ENCODE measurements around the gene ETV6. TPM values are rescaled to one million over a fixed set of nuclear protein-coding genes. Genes with fewer than 3 reads are reported as not detected.

The ETV6 gene
- total RNA-seq, 1 donor from 2014 or later = 31.4 TPM

DNA sequence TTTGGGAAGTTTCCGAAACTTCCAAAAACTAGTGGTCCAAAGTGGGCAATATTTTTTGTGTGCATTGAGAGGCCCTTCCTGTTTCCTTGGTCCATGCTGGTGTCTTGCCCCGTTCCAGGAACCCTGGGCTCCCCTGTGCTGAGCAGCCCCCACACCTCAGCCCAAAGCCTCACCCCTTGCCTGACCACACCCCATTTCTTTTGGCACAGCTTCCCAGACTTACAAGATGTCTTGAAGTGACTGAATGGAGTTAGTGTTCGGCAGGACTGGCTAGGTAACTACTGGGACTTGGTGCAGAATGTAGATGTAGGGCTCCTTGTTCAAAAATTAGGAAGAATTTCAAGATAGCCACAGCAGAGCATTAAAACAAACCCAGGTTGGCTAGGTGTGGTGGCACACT lies 68.6 kb downstream of the ETV6 start:
- no peak for DNase-seq (ENCODE audit: low spot score in 2 of 2, unreplicated experiment in 2 of 2)
- peaks cover 5% of the 10 kb centered on the region for H3K9me3 Mint-ChIP-seq
- peaks cover 12% of the 10 kb centered on the region for H3K36me3 Mint-ChIP-seq
- no peak overlapping the region for H3K27ac Mint-ChIP-seq
- H3K27me3 Mint-ChIP-seq (ENCODE audit: low read depth) = no peaks in the 10 kb centered on the region
- TF ChIP-seq, protein P1, sequence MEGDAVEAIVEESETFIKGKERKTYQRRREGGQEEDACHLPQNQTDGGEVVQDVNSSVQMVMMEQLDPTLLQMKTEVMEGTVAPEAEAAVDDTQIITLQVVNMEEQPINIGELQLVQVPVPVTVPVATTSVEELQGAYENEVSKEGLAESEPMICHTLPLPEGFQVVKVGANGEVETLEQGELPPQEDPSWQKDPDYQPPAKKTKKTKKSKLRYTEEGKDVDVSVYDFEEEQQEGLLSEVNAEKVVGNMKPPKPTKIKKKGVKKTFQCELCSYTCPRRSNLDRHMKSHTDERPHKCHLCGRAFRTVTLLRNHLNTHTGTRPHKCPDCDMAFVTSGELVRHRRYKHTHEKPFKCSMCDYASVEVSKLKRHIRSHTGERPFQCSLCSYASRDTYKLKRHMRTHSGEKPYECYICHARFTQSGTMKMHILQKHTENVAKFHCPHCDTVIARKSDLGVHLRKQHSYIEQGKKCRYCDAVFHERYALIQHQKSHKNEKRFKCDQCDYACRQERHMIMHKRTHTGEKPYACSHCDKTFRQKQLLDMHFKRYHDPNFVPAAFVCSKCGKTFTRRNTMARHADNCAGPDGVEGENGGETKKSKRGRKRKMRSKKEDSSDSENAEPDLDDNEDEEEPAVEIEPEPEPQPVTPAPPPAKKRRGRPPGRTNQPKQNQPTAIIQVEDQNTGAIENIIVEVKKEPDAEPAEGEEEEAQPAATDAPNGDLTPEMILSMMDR (IDR thresholded peaks at IDR 0.05; ENCODE audit: unreplicated experiment) = no peak
- H3K4me1 Mint-ChIP-seq = peaks cover 27% of the 10 kb centered on the region
- H3K4me3 Mint-ChIP-seq = no peak overlapping the region

DNA sequence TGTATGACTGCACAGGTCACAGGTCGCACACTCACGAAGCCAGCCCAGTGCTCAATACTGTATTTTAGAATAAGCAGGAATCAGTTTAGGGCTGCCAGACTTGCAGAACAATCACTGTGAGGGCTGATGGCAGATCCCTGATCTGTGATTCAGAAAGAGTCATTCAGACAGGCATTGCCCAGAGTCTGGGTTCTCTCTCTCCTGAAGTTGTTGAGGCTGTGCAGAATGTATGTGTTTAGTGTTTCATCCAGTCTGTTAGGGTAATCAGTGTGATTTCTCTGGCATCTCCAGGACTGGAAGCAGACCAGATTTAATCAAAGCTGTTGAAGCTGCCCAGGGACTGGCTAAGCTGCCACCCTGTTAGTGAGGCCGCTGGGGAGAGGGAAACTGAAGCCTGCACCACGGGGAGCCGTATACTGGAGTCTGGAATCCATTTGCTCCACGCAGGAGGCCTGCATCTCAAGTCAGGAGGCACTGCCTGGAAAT lies 69.3 kb downstream of the ETV6 start:
- Mint-ChIP-seq H3K4me1 (peaks cover 29% of the 10 kb centered on the region), H3K36me3 (peaks cover 12% of the 10 kb centered on the region), H3K4me3 (no peak overlapping the region), H3K27ac (no peak overlapping the region), H3K9me3 (peaks cover 5% of the 10 kb centered on the region), H3K27me3 (ENCODE audit: low read depth) (no peaks in the 10 kb centered on the region)
- TF ChIP-seq, protein P1 (IDR thresholded peaks at IDR 0.05; ENCODE audit: unreplicated experiment) = no peak
- no peak for DNase-seq (ENCODE audit: low spot score in 2 of 2, unreplicated experiment in 2 of 2)

DNA sequence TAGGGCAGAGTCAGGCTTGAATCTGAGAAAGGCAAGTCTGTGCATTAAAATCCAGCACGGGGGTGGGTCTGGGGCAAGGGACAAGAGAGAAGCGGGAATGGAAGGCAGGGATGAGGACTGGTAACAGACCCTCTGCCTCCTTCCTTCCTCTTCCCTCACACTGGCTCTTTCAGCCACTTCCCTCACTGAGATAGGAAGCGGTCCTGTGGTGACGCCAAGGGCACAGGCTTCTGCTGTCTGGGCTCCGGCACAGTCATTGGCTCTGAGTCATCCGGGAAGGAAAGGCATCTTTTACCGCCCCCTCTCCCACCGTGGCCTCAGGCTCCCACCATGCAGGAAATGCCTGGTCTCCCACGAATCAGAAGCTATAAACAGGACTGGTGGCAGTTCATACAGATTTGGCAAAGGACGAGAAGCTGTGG lies 70.2 kb downstream of the ETV6 start:
- no peak for DNase-seq (ENCODE audit: low spot score in 2 of 2, unreplicated experiment in 2 of 2)
- Mint-ChIP-seq H3K27me3 (ENCODE audit: low read depth) (no peaks in the 10 kb centered on the region), H3K4me3 (no peak overlapping the region), H3K27ac (peak overlapping the region; percentile 47), H3K36me3 (peaks cover 8% of the 10 kb centered on the region), H3K9me3 (peaks cover 5% of the 10 kb centered on the region), H3K4me1 (peaks cover 37% of the 10 kb centered on the region)
- TF ChIP-seq, protein P1 (IDR thresholded peaks at IDR 0.05; ENCODE audit: unreplicated experiment) = no peak

DNA sequence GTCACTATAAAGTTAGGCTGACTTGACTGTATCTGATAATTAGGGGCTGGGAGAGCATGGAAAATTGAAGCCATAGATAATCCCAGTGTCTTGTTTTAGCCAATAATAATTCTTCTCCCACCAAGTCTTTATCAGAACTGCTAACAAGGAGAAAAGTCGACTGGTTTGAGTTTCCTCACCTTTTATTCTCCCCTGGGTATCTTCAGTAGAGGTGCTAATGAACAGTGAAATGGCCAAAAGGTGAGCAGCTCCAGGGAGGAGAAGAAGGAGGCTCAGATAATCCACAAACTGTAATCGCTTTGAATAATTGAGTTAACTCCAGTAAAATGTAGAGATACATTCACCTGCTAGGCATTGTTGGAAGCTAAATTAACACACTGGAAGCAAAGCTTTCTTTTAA lies 72.6 kb downstream of the ETV6 start:
- TF ChIP-seq, protein P1 (IDR thresholded peaks at IDR 0.05; ENCODE audit: unreplicated experiment) = no peak
- Mint-ChIP-seq H3K9me3 (peaks cover 5% of the 10 kb centered on the region), H3K27ac (no peak overlapping the region), H3K27me3 (ENCODE audit: low read depth) (no peaks in the 10 kb centered on the region), H3K4me3 (no peak overlapping the region), H3K4me1 (peaks cover 48% of the 10 kb centered on the region), H3K36me3 (peaks cover 5% of the 10 kb centered on the region)
- no peak for DNase-seq (ENCODE audit: low spot score in 2 of 2, unreplicated experiment in 2 of 2)

DNA sequence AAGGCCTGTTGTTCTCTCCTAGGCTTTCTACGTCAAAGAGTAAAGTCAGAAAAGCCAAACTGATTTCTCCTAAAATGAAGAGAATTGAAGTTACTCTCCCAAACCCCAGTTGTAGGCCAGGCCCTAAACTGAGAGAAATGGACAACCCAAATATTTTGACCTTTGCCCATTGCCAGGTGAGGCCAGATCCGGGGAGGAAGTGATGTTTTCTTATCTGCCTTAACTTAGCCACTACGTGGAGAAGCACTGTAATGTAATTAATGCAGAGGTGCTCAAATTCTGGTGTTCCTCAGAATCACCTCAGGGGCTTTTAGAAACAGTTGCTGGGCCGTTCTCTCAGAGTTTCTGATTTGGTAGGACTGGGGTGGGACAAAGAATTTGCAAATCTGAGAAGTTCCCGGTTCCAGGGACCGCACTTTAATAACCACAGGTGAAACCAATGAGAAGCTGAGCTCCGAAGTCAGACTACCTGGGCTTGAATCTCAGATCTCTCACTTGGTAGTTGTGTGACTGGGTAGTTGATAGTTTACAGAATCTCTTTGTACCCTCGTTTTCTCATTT lies 73.2 kb downstream of the ETV6 start:
- Mint-ChIP-seq H3K4me1 (peaks cover 46% of the 10 kb centered on the region), H3K4me3 (no peak overlapping the region), H3K27me3 (ENCODE audit: low read depth) (no peaks in the 10 kb centered on the region), H3K27ac (peak overlapping the region; percentile 26), H3K9me3 (peaks cover 5% of the 10 kb centered on the region), H3K36me3 (peaks cover 5% of the 10 kb centered on the region)
- TF ChIP-seq, protein P1 (IDR thresholded peaks at IDR 0.05; ENCODE audit: unreplicated experiment) = no peak
- DNase-seq (ENCODE audit: low spot score in 2 of 2, unreplicated experiment in 2 of 2) = no peak
